Prostate gland (tissue), 2 donors: ENCODE measurements around the gene EXOC3L1. TPM values are rescaled to one million over a fixed set of nuclear protein-coding genes. Genes with fewer than 3 reads are reported as not detected.

Source experiments
- microRNA counts, 2 donors: library from miRNA; unstranded; fragments of <30 nt; microRNA quantifications; one replicate each; lab custom pipeline; 2016 to 2017
- microRNA-seq: library from miRNA; unstranded; fragments of <30 nt; microRNA quantifications from one replicate; pipeline ENCODE4, GENCODE V29; 2016
- small RNA-seq, 2 donors: library from RNA; depleted of rRNA; stranded (forward); fragments of <200 nt; gene quantifications; one replicate each; pipeline ENCODE3, GENCODE V24; 2016
- total RNA-seq, 2 donors: library from RNA; depleted of rRNA; stranded (reverse); fragments of >200 nt; gene quantifications; one replicate each; pipeline ENCODE4 v1.1.0, GENCODE V29; 2016

EXOC3L1 gene
- total RNA-seq, 2 donors from 2014 or later: 1.1 to 8.2 TPM

MicroRNAs within 50 kb of the gene (microRNA counts, 767-probe panel; counts per million panel counts)
- 431 to 1,799 counts per million in 2 donors for microRNA hsa-miR-328 (lab: Ali Mortazavi, UCI)

Small RNA genes lying within 50 kb of the gene (microRNA-seq; reads per million reads assigned to microRNA genes)
- 414 reads per million, percentile 84 among the genes with 10 or more reads in this experiment for gene MIR328

Small RNA genes lying within 50 kb of the gene (small RNA-seq; reads per million reads assigned to genes)
- gene MIR328: 8.5 to 21.2 reads per million in 2 donors

Other genes with a start within 250 kb of the EXOC3L1 start
- gene CES3, start 228.9 kb downstream of the EXOC3L1 start, total RNA-seq: under 1 TPM; 0.36 to 0.80 TPM
- 10 to 100 TPM in 1 of 2 donors, 1 to 10 TPM in 1; 1.4 to 10.7 TPM for gene CES4A, start 201.5 kb downstream of the EXOC3L1 start, total RNA-seq
- gene CBFB, start 161.0 kb downstream of the EXOC3L1 start, total RNA-seq: 10 to 100 TPM; 27.0 to 46.2 TPM
- gene PHAF1, start 80.2 kb downstream of the EXOC3L1 start, total RNA-seq: 10 to 100 TPM; 30.1 to 31.9 TPM
- 10 to 100 TPM; 32.1 to 37.3 TPM for gene B3GNT9, start 39.1 kb downstream of the EXOC3L1 start, total RNA-seq
- 10 to 100 TPM; 33.3 to 56.3 TPM for gene TRADD, start 30.2 kb downstream of the EXOC3L1 start, total RNA-seq
- 100 to 1,000 TPM in 1 of 2 donors, 10 to 100 TPM in 1; 67.9 to 124 TPM for gene FBXL8, start 30.2 kb downstream of the EXOC3L1 start, total RNA-seq
- 100 to 1,000 TPM; 109 to 137 TPM for gene HSF4, start 25.4 kb downstream of the EXOC3L1 start, total RNA-seq
- gene NOL3, start 19.6 kb downstream of the EXOC3L1 start, total RNA-seq: 100 to 1,000 TPM in 1 of 2 donors, 10 to 100 TPM in 1; 60.8 to 129 TPM
- gene MATCAP1, start 6.2 kb downstream of the EXOC3L1 start, total RNA-seq: 10 to 100 TPM; 13.9 to 28.9 TPM
- gene E2F4, start 2.0 kb upstream of the EXOC3L1 start, total RNA-seq: 100 to 1,000 TPM in 1 of 2 donors, 10 to 100 TPM in 1; 91.6 to 105 TPM
- gene ELMO3, start 9.0 kb upstream of the EXOC3L1 start, total RNA-seq: 10 to 100 TPM; 24.8 to 36.7 TPM
- gene TMEM208, start 37.0 kb upstream of the EXOC3L1 start, total RNA-seq: 10 to 100 TPM; 39.1 to 57.1 TPM
- 10 to 100 TPM; 11.2 to 46.1 TPM for gene FHOD1, start 57.3 kb upstream of the EXOC3L1 start, total RNA-seq
- 1 to 10 TPM in 1 of 2 donors, under 1 TPM in 1; 0.27 to 2.6 TPM for gene SLC9A5, start 58.8 kb upstream of the EXOC3L1 start, total RNA-seq
- 10 to 100 TPM in 1 of 2 donors, 1 to 10 TPM in 1; 7.7 to 57.8 TPM for gene PLEKHG4, start 89.4 kb upstream of the EXOC3L1 start, total RNA-seq
- gene KCTD19, start 136.6 kb upstream of the EXOC3L1 start, total RNA-seq: 1 to 10 TPM in 1 of 2 donors, not detected in 1; 7.0 TPM
- 1 to 10 TPM in 1 of 2 donors, not detected in 1; 4.6 TPM for gene LRRC36, start 136.7 kb upstream of the EXOC3L1 start, total RNA-seq
- gene TPPP3, start 203.4 kb upstream of the EXOC3L1 start, total RNA-seq: 1 to 10 TPM; 3.4 to 10.0 TPM
- gene ZDHHC1, start 226.3 kb upstream of the EXOC3L1 start, total RNA-seq: 10 to 100 TPM; 20.3 to 69.8 TPM
- gene HSD11B2, start 241.0 kb upstream of the EXOC3L1 start, total RNA-seq: 10 to 100 TPM; 11.4 to 35.6 TPM